Stimulated activated CD8-positive, alpha-beta memory T cell treated with anti-CD3 and anti-CD28 coated beads, Interleukin-15, amount 100 ng/mL, for 1 hour (primary cell): ENCODE measurements around the gene DSC1.
"Not testable (repeated sequence)": the region's sequence is repeated elsewhere in the genome, so short reads cannot be mapped to it uniquely, and the experiment has no call there.

ENCODE experiments used
- DNase-seq: peaks from one replicate; pipeline ENCODE4 v3.0.0-alpha.2; 2020; ENCODE audit warnings: low read depth

Gene DSC1

DNA sequence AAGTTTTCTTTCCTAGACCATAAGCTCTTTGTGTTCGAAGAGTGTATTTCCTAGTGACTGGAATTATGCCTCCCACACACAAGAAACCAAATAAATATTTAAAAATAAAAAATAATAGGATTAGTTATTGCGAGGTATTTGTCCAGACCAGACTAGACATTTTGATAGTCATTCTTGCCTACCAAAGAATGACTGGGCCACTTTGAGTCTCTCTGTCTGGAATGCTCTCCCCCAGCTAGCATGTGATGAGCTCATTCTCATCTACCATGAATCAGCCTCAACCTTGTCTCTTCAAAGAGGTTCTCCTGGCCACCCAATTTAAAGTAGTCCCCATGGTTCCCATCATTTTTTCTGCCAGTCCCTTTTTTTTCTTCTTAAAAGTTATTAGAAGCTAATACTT is 13.9 kb upstream of the DSC1 start:
- DNase-seq = no peak

- DNase-seq = no peak
Measured at GRCh38 chr18:31171144-31171839, 8.6 kb upstream of the DSC1 start.

DNA sequence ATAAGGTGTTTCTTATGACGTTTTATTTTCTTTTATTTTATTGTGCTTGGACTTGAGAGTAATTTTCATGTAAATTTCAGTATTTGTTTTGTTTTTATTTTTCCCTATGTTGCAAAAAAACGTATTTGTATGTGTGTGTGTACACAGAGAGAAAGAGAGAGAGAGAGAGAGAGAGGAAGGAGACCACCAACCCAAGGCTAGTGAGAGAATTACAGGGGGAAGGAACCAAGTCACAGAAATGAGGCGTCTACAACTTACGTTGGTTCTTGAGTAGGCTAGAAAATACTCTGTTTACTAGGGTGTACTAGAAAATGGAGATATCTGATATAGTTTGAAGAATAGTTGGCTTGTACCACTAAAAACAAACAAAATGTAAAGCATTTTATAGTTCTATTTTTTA is 7.7 kb upstream of the DSC1 start:
- no peak for DNase-seq

DNA sequence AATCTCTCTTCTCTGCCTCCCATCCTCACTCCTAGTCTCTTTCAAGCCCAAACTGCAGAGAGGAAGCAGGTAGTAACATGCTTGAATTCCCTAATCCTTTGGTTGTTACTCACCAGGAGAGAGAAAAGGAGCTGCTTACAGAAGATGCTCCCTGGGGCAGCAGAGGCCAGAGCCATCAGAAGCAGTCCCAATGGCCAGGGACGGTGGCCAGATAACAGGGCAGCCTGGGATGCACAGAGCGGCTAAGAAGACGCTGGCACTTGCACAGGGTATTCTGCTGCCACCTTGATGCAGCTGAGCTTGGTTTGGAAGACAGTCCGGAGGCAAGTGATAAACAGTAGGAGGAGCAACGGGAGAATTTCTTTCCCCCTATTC is 250 bp downstream of the DSC1 start:
- DNase-seq = no peak

DNA sequence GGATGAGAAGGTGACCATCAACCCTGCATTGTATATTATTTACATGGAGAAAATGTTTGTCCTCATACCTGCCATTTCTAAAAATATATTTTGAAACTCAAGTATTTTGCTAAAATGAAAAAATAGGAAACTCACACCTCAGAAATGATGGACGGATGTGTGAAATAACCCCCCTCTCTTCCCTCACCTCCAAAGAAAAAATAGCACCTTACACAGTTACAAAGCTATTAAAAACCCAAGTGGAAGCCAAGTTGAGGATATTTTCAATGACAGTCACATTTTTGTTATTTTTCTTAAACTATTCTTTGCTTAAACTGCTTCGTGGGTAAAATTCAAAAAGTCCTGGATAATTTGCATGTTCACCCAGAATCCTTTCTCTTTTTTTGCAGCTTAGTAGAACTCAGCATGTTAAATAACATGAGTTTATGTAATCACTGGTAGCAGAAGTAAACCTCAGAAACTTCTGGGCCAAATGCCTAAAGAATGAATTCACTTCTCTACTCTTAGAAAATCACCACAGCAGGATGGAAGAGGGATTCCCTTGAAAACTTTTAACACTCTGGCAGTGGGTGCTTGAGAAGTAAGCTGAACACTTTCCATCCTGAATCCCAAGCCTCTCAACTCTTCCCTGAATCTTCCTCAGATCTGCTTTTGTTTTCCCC is 768 bp downstream of the DSC1 start:
- no peak for DNase-seq

- no peak for DNase-seq
Measured at GRCh38 chr18:31156821-31157763, 5.6 kb downstream of the DSC1 start.

- no peak for DNase-seq
Measured at GRCh38 chr18:31155498-31155897, 7.2 kb downstream of the DSC1 start.

DNA sequence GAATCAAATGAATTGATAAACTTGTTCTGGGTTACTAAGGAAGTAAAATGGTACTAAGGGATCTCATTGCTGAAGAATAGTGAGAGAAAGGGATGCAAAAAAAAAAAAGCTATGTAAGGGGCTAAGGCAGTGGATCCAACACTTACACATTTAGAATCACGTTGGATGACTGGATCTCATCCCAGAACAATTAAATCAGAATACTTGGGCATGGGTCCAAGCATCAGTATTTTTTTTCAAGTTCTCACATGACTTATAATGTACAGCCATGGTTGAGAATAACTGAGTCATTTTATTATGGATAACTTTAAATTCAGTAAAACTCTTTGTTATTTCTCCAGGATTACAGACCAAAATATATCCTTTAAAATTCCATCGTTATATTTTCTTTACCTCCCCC is 8.5 kb downstream of the DSC1 start:
- no peak for DNase-seq

DNA sequence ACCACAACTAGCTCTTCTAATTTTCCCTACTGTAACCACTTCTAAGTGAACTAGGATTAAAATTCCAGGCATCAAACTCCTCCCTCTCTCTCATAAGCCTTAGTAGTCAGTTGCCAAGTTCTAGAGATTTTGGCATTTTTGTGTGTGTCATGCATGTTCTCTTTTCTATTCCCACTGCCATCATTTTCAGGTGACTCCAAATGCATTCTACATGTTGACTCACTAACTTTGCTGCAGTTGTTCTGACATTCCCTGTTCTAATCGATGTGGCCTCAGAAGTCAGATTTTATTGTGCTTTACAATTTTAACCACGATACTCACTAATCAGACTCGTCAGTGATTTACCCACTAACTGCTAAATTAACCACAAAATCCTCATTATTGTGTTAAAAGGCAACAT is 13.3 kb downstream of the DSC1 start:
- DNase-seq = no peak

DNA sequence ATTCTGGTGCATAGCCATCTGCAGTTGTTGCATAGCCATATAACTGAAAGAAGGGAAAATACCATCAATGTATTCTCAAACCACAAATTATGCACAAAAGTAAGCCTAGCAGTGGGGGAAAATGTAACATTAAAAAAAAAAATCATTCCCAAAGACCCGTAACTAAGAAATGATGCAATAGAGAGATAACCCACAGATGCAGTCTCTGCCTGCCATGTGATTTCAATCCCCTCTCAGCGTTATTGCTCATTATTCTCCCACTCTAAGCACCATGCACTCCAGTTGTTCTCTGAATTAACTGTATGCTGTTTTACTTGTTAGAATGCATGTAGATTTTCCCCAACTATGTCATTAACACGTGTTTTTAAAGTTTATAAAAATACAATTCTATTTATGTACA is 14.1 kb downstream of the DSC1 start:
- no peak for DNase-seq

DNA sequence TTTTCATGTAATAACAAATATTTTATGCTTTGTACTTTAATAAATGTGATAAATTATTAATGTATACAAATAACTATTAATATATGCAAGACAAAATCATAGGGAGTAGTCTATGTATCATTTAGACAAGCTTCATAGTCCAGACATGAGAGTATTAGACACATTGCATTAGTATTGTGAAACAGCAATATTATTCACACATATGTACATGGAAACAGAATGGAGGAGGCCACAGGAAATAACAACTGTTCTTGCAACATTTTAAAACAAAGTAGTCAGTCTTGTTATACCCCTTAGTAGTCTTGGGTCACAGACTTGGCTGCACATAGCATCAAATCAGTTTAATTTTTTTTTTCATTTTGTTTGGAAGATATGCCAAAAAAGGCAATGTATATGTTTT is 15.8 kb downstream of the DSC1 start:
- no peak for DNase-seq

DNA sequence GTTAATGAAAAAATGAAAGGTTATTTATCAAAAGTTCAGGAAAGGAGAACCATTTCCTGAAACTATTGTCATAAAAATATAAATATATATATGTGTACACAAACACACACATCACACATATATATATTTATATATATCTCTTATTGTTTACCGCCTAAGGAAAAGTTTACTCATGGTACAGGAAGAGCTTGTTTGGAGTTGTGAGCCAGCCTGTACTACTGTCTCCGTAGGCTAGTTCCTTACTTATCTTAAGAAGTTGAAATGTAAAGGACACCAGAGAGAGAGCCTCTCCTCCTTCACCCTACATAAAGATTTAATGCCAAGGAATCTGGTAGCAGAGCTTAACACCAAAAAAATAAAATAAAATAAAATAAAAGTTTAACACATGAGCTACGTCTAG is 19.6 kb downstream of the DSC1 start:
- DNase-seq = no peak

DNA sequence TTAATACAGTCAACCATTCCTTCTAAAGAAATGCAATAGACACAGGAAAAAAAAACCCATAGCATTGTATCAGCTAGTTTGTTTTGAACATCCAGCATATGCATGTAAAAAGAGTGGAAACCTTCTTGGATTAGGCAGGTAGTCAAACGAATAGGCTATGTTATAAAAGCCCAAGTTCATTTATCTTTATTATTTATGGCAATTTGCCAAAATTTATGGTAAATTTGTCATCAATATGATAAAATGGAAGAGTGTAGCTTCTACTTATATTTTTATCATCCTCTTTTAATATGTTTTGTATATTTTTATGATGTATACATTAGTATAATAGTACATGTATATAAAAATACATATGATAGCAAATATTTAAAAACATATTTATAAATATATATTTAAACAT is 23.9 kb downstream of the DSC1 start:
- no peak for DNase-seq

DNA sequence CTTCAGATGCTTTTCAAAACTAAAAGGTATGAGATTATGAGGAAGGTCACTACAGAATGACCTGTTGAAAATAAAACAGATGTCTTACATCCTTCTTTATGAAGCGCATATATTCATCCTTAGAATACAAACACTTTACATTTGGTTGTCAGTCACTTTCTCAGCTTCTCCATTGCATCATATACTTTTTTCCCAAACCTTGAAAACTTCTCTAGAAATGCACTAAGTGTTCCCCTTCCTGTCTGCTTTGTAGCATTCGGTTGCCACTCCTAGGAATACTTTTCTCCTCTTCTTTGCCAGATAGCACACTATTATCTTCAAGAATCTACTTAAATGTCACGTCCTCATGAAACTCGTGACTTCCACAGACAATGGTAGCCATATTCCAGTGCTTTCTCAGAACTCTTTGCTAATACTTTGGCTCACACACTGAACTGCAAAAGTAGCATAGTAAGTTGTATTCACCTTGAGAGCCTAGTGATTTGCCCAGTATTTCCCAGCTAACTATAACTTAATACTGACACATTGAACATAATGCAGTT is 27.6 kb downstream of the DSC1 start:
- DNase-seq = no peak

DNA sequence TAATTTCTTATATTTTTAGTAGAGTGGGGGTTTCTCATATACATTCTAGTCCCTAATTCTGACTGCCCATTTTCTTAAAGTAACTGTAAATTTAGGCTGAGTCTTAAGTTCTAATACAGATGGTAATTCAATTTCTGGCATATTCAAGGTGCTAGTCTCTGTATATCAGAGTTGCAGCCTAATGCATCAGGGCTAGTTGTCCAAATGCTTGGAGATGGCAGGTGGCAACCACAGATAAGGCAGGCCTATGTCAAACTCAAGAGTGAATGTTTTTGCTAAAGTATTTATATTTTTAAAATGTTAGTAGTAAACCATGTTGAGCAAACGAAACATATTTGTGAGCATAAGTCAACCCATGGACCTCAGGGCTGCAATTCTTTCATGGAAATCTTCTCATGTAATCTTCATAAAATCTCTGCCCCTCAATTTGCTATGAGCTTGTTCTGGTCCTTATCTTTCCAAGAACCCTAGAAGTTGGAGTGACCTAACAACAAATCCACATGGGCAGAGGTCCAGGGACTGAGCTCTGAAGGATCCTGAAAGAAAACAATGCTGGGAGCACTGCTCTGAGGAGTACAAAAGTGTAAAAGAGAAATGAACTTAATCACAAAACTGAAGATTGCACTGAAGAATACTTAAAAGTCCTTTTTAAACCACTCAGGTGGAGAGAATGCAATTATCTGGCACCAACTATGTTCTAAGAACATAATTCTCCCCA is 33.1 kb downstream of the DSC1 start:
- no peak for DNase-seq

- DNase-seq = no peak
Measured at GRCh38 chr18:31125878-31126277, 36.8 kb downstream of the DSC1 start.

DNA sequence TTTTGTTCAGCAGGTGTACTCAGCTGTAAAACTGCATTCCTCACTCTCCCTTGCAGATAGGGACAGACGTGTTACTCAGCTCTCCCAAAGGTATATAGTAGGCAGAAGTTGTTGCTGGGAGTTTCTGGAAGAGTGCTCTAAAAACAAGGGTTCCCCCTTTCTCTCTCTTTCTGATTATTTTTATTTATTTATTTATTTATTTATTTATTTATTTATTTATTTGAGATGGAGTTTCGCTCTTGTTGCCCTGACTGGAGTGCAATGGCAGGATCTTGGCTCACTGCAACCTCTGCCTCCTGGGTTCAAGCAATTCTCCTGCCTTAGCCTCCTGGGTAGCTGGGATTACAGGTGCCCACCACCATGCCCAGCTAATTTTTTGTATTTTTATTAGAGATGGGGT is 39.5 kb downstream of the DSC1 start:
- not testable (repeated sequence) for DNase-seq

- no peak for DNase-seq
Measured at GRCh38 chr18:31120594-31120993, 42.1 kb downstream of the DSC1 start.

DNA sequence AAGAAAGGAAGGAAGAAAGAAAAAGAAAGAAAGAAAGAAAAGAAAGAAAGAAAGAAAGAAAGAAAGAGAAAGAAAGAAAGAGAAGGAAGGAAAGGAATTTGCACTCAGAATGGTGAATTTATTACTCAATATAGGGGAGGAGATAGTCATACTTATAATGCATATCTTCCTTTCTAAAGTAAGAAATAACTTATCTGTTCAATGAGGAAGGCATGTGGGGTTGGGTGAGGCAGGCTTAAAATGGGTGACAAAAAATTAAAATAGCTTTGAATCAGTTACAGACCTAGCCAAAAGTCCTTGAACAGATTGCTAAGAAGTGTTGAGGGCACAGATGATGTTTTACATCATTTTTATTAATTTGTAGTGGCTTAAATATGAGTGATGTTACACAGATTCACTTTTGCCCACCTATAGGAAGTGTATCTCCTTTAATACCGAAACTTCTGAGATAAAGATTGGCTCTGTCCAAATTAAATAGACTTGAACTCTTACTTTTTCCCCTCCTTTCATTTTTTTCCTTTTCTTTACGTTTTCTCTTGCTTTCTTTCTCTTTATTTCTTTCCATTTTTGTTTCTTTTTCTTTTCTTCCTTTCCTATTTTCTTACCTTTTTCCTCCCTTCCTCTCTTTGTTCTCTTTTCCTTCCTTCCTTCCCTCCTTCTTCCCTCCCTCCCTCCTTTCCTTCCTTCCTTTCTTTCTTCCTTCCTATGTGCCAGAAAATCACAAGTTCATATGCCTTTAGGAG is 45.6 kb downstream of the DSC1 start:
- DNase-seq = no peak

DNA sequence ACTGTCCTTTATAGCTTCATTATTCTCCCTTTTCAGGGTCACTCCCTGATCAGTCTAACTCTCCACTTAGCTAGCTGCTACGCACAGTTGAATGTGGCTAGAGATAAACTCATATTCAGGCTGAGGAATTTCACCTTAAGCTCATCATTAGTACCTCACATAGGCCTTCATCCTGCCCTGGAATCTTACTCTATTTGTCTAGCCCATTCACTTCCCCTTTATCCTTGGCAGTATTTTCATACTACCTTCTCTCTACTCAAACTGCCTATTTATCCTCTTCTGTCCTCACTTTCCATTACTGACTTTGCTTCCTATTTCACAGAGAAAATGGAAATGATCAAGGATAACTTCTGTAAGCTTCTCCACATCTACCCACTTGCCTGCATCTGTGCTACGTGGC is 49.9 kb downstream of the DSC1 start:
- DNase-seq = no peak

DNA sequence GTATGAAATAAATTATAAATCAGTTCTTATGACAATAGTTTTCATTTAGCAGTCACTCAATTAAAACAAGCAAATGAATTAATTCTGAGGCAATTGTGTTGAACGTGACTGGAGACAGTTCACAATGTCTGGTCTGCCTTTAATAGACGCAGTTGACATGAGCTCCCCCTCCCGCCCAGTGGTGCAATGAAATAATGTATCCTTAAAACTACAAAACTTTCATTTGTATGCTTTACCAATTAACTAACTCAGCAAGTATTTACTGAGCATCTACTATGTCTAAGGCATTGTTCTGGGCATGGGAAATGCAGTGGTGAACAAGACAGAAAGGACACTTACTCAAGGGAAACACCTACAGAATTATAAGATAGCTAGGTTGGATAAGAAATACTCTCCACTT is 56.9 kb downstream of the DSC1 start:
- no peak for DNase-seq
